H9 (cell line): Measurements from ENCODE around the gene USE1. TPM values are rescaled to one million over a fixed set of nuclear protein-coding genes. Genes with fewer than 3 reads are reported as not detected.

Experiments used
- DNase-seq: peaks from one replicate; pipeline ENCODE4 v3.0.0-alpha.2; 2017
- H2AFZ ChIP-seq: one replicate; pipeline ENCODE4 v1.6.1; 2013; ENCODE audit warnings: mild to moderate bottlenecking, low read length, control low read depth, moderate library complexity
- H2AK5ac ChIP-seq: 2 replicates; pipeline ENCODE4 v1.6.1; 2013; ENCODE audit warnings: low read length, control low read depth, mixed read lengths; ENCODE audit not compliant: insufficient read length
- H2BK120ac ChIP-seq: one replicate; pipeline ENCODE4 v1.6.1; 2013; ENCODE audit warnings: low read depth, mild to moderate bottlenecking, low read length, control low read depth, inconsistent platforms; ENCODE audit not compliant: poor library complexity, severe bottlenecking
- H2BK12ac ChIP-seq: 2 replicates; pipeline ENCODE4 v1.6.1; 2013; ENCODE audit warnings: low read length, control low read depth, mixed read lengths, low read depth; ENCODE audit not compliant: insufficient read length
- H2BK15ac ChIP-seq: 2 replicates; pipeline ENCODE4 v1.6.1; 2013; ENCODE audit warnings: low read depth, low read length, control low read depth
- H2BK20ac ChIP-seq: one replicate; pipeline ENCODE4 v1.6.1; 2013; ENCODE audit warnings: low read depth, mild to moderate bottlenecking, low read length, control low read depth, inconsistent platforms; ENCODE audit not compliant: poor library complexity, severe bottlenecking
- H2BK5ac ChIP-seq: 2 replicates; pipeline ENCODE4 v1.6.1; 2013; ENCODE audit warnings: low read length, control low read depth, mixed read lengths; ENCODE audit not compliant: insufficient read length
- H3K14ac ChIP-seq: 2 replicates; pipeline ENCODE4 v1.6.1; 2013; ENCODE audit warnings: low read length, control low read depth; ENCODE audit not compliant: insufficient read depth
- H3K18ac ChIP-seq: 2 replicates; pipeline ENCODE4 v1.6.1; 2013; ENCODE audit warnings: low read depth, mild to moderate bottlenecking, mixed read lengths, low read length, control low read depth; ENCODE audit not compliant: insufficient read length
- H3K23ac ChIP-seq: 2 replicates; pipeline ENCODE4 v1.6.1; 2013; ENCODE audit warnings: low read length, control low read depth, mixed read lengths, low read depth; ENCODE audit not compliant: insufficient read length
- H3K23me2 ChIP-seq: 2 replicates; pipeline ENCODE4 v1.6.1; 2013; ENCODE audit warnings: low read depth, mild to moderate bottlenecking, mixed read lengths, low read length, control low read depth; ENCODE audit not compliant: insufficient read length, poor library complexity, severe bottlenecking
- H3K27ac ChIP-seq: 2 replicates; pipeline ENCODE4 v1.5.1; 2013; ENCODE audit warnings: low read length, control low read depth, mixed read lengths, low read depth; ENCODE audit not compliant: insufficient read length
- H3K27me3 ChIP-seq: 2 replicates; pipeline ENCODE4 v1.6.1; 2013; ENCODE audit warnings: low read length, control low read depth, inconsistent platforms; ENCODE audit not compliant: insufficient read depth
- H3K4ac ChIP-seq: 2 replicates; pipeline ENCODE4 v1.6.1; 2013; ENCODE audit warnings: low read depth, mild to moderate bottlenecking, control low read depth, inconsistent platforms, low read length, moderate library complexity
- H3K4me1 ChIP-seq: 2 replicates; pipeline ENCODE4 v1.6.1; 2013; ENCODE audit warnings: low read length, control low read depth, inconsistent platforms; ENCODE audit not compliant: insufficient read depth
- H3K4me2 ChIP-seq: 2 replicates; pipeline ENCODE4 v1.6.1; 2013; ENCODE audit warnings: low read length, control low read depth, mixed read lengths; ENCODE audit not compliant: insufficient read length, insufficient read depth
- H3K56ac ChIP-seq: 2 replicates; pipeline ENCODE4 v1.6.1; 2013; ENCODE audit warnings: low read depth, mild to moderate bottlenecking, mixed read lengths, low read length, control low read depth; ENCODE audit not compliant: insufficient read length
- H3K79me1 ChIP-seq: 2 replicates; pipeline ENCODE4 v1.6.1; 2013; ENCODE audit warnings: low read depth, mild to moderate bottlenecking, moderate library complexity, low read length, control low read depth, inconsistent platforms; ENCODE audit not compliant: insufficient read depth, poor library complexity, severe bottlenecking
- H3K79me2 ChIP-seq: 2 replicates; pipeline ENCODE4 v1.6.1; 2013; ENCODE audit warnings: low read length, control low read depth, inconsistent platforms; ENCODE audit not compliant: insufficient read depth
- H3K9ac ChIP-seq: 2 replicates; pipeline ENCODE4 v1.6.1; 2013; ENCODE audit warnings: low read length, control low read depth, mixed read lengths; ENCODE audit not compliant: insufficient read length; ENCODE audit errors: extremely low read depth
- H3K9me3 ChIP-seq: one replicate; pipeline ENCODE4 v1.6.1; 2013; ENCODE audit warnings: low read depth, low read length, inconsistent platforms; ENCODE audit not compliant: control insufficient read depth
- H3T11ph ChIP-seq: one replicate; pipeline ENCODE4 v1.6.1; 2013; ENCODE audit warnings: mild to moderate bottlenecking, low read length, control low read depth, inconsistent platforms
- H4K20me1 ChIP-seq: one replicate; pipeline ENCODE4 v1.6.1; 2013; ENCODE audit not compliant: control insufficient read depth, insufficient read length, insufficient read depth
- H4K5ac ChIP-seq: 2 replicates; pipeline ENCODE4 v1.6.1; 2013; ENCODE audit warnings: low read depth, mild to moderate bottlenecking, mixed read lengths, low read length, control low read depth; ENCODE audit not compliant: insufficient read length
- H4K8ac ChIP-seq: replicated peaks from 2 replicates; pipeline ENCODE4 v1.6.1; 2013; ENCODE audit warnings: low read length, control low read depth, mixed read lengths, low read depth; ENCODE audit not compliant: insufficient read length
- H4K91ac ChIP-seq: 2 replicates; pipeline ENCODE4 v1.6.1; 2013; ENCODE audit warnings: low read depth, mild to moderate bottlenecking, moderate library complexity, mixed read lengths, low read length, control low read depth; ENCODE audit not compliant: insufficient read length
- H3K27ac Mint-ChIP-seq, 3 experiments: 2 replicates in 2 of 3; 3 replicates in 1 of 3; pipeline ENCODE4 v1.8.0; 2020 to 2021; ENCODE audit warnings: mixed read lengths in 3 of 3, mild to moderate bottlenecking in 1 of 3, moderate library complexity in 1 of 3
- H3K27me3 Mint-ChIP-seq: 2 replicates; pipeline ENCODE4 v1.8.0; 2021; ENCODE audit warnings: low read depth, mild to moderate bottlenecking, moderate library complexity, mixed read lengths
- H3K36me3 Mint-ChIP-seq, 3 experiments: 2 replicates in 2 of 3; 3 replicates in 1 of 3; pipeline ENCODE4 v1.8.0; 2020 to 2021; ENCODE audit warnings: low read depth in 3 of 3, mixed read lengths in 3 of 3; ENCODE audit not compliant: insufficient read depth in 1 of 3
- H3K4me1 Mint-ChIP-seq, 2 experiments: 2 replicates each; pipeline ENCODE4 v1.8.0; 2020; ENCODE audit warnings: mixed read lengths in 2 of 2
- H3K4me3 Mint-ChIP-seq, 2 experiments: 2 replicates in 1 of 2; 3 replicates in 1 of 2; pipeline ENCODE4 v1.8.0; 2020 to 2021; ENCODE audit warnings: mild to moderate bottlenecking in 2 of 2, mixed read lengths in 2 of 2, moderate library complexity in 1 of 2
- H3K9me3 Mint-ChIP-seq, 2 experiments: 2 replicates in 1 of 2; 3 replicates in 1 of 2; pipeline ENCODE4 v1.8.0; 2020; ENCODE audit warnings: mild to moderate bottlenecking in 2 of 2, mixed read lengths in 2 of 2, moderate library complexity in 1 of 2
- WGBS: extraction: QIAGEN DNeasy Blood & Tissue Kit; methylation state at CpG from one replicate; pipeline ENCODE4 v1.1.7; 2013; ENCODE audit warnings: missing lambda C conversion rate, low lambda C conversion rate, mixed read lengths; ENCODE audit not compliant: insufficient read length; ENCODE audit errors: extremely low coverage; 5-methylcytosine and 5-hydroxymethylcytosine counted together
- total RNA-seq: library from RNA; stranded (reverse); gene quantifications from 2 replicates; pipeline ENCODE4 v1.2.1, GENCODE V29; 2021
- TF ChIP-seq, protein P1 (sequence below): fragments of 200-600 bp; sonication (generic); conservative IDR thresholded peaks from 3 replicates; pipeline ENCODE4 v1.8.0; 2021; ENCODE audit warnings: antibody characterized with exemption, mild to moderate bottlenecking

Gene USE1
- total RNA-seq, 1 experiment from 2014 or later: 16.2 TPM

DNA sequence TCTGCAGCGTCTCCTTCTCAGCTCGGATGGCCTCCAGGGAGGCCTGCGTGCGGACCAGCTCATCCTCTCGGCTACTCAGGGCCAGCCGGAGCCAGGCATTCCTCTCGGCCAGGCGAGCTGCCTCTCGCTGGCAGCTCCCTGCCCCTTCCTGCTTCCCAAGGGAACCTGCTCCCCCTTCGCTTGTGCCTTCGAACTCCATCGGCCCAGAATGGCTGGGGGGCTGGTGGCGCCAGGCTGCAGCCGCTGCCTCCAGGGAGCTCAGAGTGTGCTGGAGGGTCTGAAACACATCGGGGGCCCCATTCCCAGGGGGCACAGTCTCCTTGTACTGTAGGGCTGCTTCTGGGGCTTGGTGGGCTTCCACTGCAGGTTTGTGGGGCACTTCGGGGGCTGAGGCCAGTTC is 47.4 kb downstream of the USE1 start:
- no peak overlapping the region; the same call in 1 of the 2 replicates for H3K14ac ChIP-seq
- H3K9me3 ChIP-seq: peaks cover 13% of the 10 kb centered on the region
- no peak overlapping the region for H2BK15ac ChIP-seq
- H2BK12ac ChIP-seq: no peak overlapping the region
- H2BK5ac ChIP-seq: no peak overlapping the region
- no peak overlapping the region for H3T11ph ChIP-seq
- no peak overlapping the region for H4K8ac ChIP-seq
- no CpG with 5 or more reads among the region's 16 CpGs for WGBS
- no peaks in the 10 kb centered on the region for H3K79me2 ChIP-seq
- no peak overlapping the region for H3K56ac ChIP-seq
- no peak overlapping the region for H2AFZ ChIP-seq
- no peaks in the 10 kb centered on the region for H3K27me3 ChIP-seq
- Mint-ChIP-seq H3K27me3 (peaks cover 1% of the 10 kb centered on the region), H3K4me1 (peaks cover 15 to 28% of the 10 kb centered on the region in 2 experiments), H3K36me3 (peaks cover 0 to 13% (median 0%) of the 10 kb centered on the region in 3 experiments; a peak in 3 of 7 replicates), H3K4me3 (no peak overlapping the region), H3K27ac (peak overlapping the region in 2 of 3 experiments; percentile 28 to 40; a peak in 2 of 7 replicates), H3K9me3 (no peaks in the 10 kb centered on the region; a peak in 1 of 5 replicates)
- no peak overlapping the region for H3K4ac ChIP-seq
- H3K79me1 ChIP-seq: no peaks in the 10 kb centered on the region
- no peak overlapping the region for H3K18ac ChIP-seq
- H3K4me2 ChIP-seq: no peak overlapping the region
- H3K4me1 ChIP-seq: peaks cover 4% of the 10 kb centered on the region; the same call in 1 of the 2 replicates
- H3K23me2 ChIP-seq: no peaks in the 10 kb centered on the region
- TF ChIP-seq, protein P1, sequence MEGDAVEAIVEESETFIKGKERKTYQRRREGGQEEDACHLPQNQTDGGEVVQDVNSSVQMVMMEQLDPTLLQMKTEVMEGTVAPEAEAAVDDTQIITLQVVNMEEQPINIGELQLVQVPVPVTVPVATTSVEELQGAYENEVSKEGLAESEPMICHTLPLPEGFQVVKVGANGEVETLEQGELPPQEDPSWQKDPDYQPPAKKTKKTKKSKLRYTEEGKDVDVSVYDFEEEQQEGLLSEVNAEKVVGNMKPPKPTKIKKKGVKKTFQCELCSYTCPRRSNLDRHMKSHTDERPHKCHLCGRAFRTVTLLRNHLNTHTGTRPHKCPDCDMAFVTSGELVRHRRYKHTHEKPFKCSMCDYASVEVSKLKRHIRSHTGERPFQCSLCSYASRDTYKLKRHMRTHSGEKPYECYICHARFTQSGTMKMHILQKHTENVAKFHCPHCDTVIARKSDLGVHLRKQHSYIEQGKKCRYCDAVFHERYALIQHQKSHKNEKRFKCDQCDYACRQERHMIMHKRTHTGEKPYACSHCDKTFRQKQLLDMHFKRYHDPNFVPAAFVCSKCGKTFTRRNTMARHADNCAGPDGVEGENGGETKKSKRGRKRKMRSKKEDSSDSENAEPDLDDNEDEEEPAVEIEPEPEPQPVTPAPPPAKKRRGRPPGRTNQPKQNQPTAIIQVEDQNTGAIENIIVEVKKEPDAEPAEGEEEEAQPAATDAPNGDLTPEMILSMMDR: no peak
- no peak overlapping the region for H2BK20ac ChIP-seq
- no peak overlapping the region for H4K91ac ChIP-seq
- H4K20me1 ChIP-seq: no peaks in the 10 kb centered on the region
- no peak overlapping the region for H2BK120ac ChIP-seq
- DNase-seq: no peak
- no peak overlapping the region for H3K9ac ChIP-seq
- H3K23ac ChIP-seq: no peak overlapping the region
- H2AK5ac ChIP-seq: no peak overlapping the region
- no peak overlapping the region for H4K5ac ChIP-seq
- no peak overlapping the region for H3K27ac ChIP-seq
